ENCODE results near the gene CAPN3.
"Not testable (repeated sequence)": the region's sequence is repeated elsewhere in the genome, so short reads cannot be mapped to it uniquely, and the experiment has no call there.

Gene CAPN3

GRCh38 chr15:42359249-42359648 lies at the start of gene CAPN3:
TSS of gene CAPN3 (plus strand) at chr15:42359501. CDS start at chr15:42359806, 305 bp downstream.
- no peak for DNase-seq

- no peak for DNase-seq
Measured at GRCh38 chr15:42313463-42313862, 45.8 kb upstream of the CAPN3 start.

- DNase-seq: no peak
Measured at GRCh38 chr15:42314818-42315217, 44.5 kb upstream of the CAPN3 start.

- DNase-seq: no peak
Measured at GRCh38 chr15:42315521-42315920, 43.8 kb upstream of the CAPN3 start.

GRCh38 chr15:42316282-42316805 lies 43.0 kb upstream of the CAPN3 start:
- not testable (repeated sequence) for DNase-seq

- DNase-seq: no peak
Measured at GRCh38 chr15:42319206-42319605, 40.1 kb upstream of the CAPN3 start.

- DNase-seq: no peak
Measured at GRCh38 chr15:42324308-42324707, 35.0 kb upstream of the CAPN3 start.

- DNase-seq: no peak
Measured at GRCh38 chr15:42329161-42329560, 30.1 kb upstream of the CAPN3 start.

- DNase-seq: no peak
Measured at GRCh38 chr15:42329992-42330391, 29.3 kb upstream of the CAPN3 start.

GRCh38 chr15:42331235-42331634 lies 28.1 kb upstream of the CAPN3 start:
- no peak for DNase-seq

- no peak for DNase-seq
Measured at GRCh38 chr15:42332331-42332730, 27.0 kb upstream of the CAPN3 start.

GRCh38 chr15:42335074-42335473 lies 24.2 kb upstream of the CAPN3 start:
- no peak for DNase-seq

- DNase-seq: not testable (repeated sequence)
Measured at GRCh38 chr15:42336650-42337049, 22.7 kb upstream of the CAPN3 start.

GRCh38 chr15:42337104-42337503 lies 22.2 kb upstream of the CAPN3 start:
- not testable (repeated sequence) for DNase-seq

- DNase-seq: no peak
Measured at GRCh38 chr15:42338500-42338899, 20.8 kb upstream of the CAPN3 start.

- no peak for DNase-seq
Measured at GRCh38 chr15:42343596-42344232, 15.6 kb upstream of the CAPN3 start.

- DNase-seq: no peak
Measured at GRCh38 chr15:42344763-42345162, 14.5 kb upstream of the CAPN3 start.

- DNase-seq: no peak
Measured at GRCh38 chr15:42345504-42345903, 13.8 kb upstream of the CAPN3 start.

GRCh38 chr15:42348083-42348482 lies 11.2 kb upstream of the CAPN3 start:
- no peak for DNase-seq

- DNase-seq: no peak
Measured at GRCh38 chr15:42349186-42349585, 10.1 kb upstream of the CAPN3 start.

- no peak for DNase-seq
Measured at GRCh38 chr15:42352401-42352800, 6.9 kb upstream of the CAPN3 start.

GRCh38 chr15:42353061-42353460 lies 6.2 kb upstream of the CAPN3 start:
- no peak for DNase-seq

- no peak for DNase-seq
Measured at GRCh38 chr15:42354824-42355223, 4.5 kb upstream of the CAPN3 start.

- DNase-seq: no peak
Measured at GRCh38 chr15:42355291-42355690, 4.0 kb upstream of the CAPN3 start.

GRCh38 chr15:42356851-42357250 lies 2.5 kb upstream of the CAPN3 start:
- DNase-seq: no peak
